ENCODE measurements around the gene FERD3L.

FERD3L gene

GRCh38 chr7:19116121-19117090, 28.8 kb downstream of the FERD3L start:
- no peak for DNase-seq

- no peak for DNase-seq
These were observed 30.7 kb downstream of the FERD3L start for GRCh38 chr7:19114551-19114855.

GRCh38 chr7:19113855-19114550, 31.2 kb downstream of the FERD3L start:
- no peak for DNase-seq

- DNase-seq, result no peak
These were observed 32.2 kb downstream of the FERD3L start for GRCh38 chr7:19113002-19113350.

GRCh38 chr7:19112274-19113001, 32.8 kb downstream of the FERD3L start:
- DNase-seq, result no peak

- no peak for DNase-seq
These were observed 33.5 kb downstream of the FERD3L start for GRCh38 chr7:19111474-19112273.

GRCh38 chr7:19110776-19111175, 34.4 kb downstream of the FERD3L start:
- no peak for DNase-seq

GRCh38 chr7:19110026-19110730, 35.0 kb downstream of the FERD3L start:
- no peak for DNase-seq

GRCh38 chr7:19109000-19109946, 35.9 kb downstream of the FERD3L start:
- DNase-seq, result no peak

GRCh38 chr7:19107356-19108146, 37.7 kb downstream of the FERD3L start:
- no peak for DNase-seq

- no peak for DNase-seq
These were observed 38.2 kb downstream of the FERD3L start for GRCh38 chr7:19107081-19107355.

- DNase-seq, result no peak
These were observed 38.8 kb downstream of the FERD3L start for GRCh38 chr7:19106241-19107080.

GRCh38 chr7:19105546-19105945, 39.7 kb downstream of the FERD3L start:
- DNase-seq, result no peak

- no peak for DNase-seq
These were observed 40.4 kb downstream of the FERD3L start for GRCh38 chr7:19104811-19105210.

- no peak for DNase-seq
These were observed 42.3 kb downstream of the FERD3L start for GRCh38 chr7:19102884-19103283.

GRCh38 chr7:19101909-19102308, 43.3 kb downstream of the FERD3L start:
- no peak for DNase-seq

GRCh38 chr7:19101472-19101871, 43.7 kb downstream of the FERD3L start:
- no peak for DNase-seq

GRCh38 chr7:19099924-19100323, 45.3 kb downstream of the FERD3L start:
- no peak for DNase-seq

GRCh38 chr7:19099194-19099593, 46.0 kb downstream of the FERD3L start:
- no peak for DNase-seq

All from C1 segment of cervical spinal cord (tissue), 14 donors.